ENCODE measurements around the gene NT5DC1.

NT5DC1 gene

DNA sequence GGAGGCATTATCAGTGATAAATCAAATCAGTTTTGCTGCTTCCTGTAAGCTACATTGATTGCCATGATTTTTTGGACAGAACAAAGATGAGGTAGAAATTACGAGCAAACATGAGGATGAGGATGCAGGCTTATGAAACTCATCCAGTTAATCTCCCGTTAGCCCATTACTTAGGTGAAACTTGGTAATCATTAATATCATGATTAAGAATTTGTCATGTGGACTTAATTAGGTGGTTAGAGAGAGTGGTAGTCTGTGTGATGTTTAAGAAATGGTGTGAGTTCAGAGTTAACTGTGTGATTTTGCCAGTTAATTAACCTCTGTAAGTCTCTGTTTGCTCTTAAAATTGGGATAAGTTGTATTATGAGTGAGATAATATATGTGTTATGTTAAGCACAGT, 91.2 kb downstream of the NT5DC1 start:
- no peak for DNase-seq (ENCODE audit: low read depth in 2 of 2)

DNA sequence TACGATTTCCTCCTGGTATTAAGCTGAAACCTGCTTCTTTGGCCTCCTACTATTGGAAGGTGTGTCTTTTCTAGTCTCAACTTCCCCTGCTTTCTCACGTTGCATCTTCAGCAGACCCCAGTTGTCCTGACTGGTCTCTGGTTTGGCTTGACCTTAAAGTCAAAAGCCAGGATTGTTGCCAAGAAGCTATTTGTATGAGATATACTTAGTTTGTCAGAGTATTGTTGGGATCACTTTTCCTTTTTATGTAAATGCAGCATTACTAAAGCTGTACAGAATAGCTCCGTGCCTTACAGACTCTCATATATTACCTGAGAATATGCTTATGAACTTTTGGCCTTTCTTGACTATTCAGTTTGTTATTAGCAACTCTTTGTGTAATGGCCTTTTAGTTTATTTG, 92.1 kb downstream of the NT5DC1 start:
- DNase-seq (ENCODE audit: low read depth in 2 of 2): no peak

DNA sequence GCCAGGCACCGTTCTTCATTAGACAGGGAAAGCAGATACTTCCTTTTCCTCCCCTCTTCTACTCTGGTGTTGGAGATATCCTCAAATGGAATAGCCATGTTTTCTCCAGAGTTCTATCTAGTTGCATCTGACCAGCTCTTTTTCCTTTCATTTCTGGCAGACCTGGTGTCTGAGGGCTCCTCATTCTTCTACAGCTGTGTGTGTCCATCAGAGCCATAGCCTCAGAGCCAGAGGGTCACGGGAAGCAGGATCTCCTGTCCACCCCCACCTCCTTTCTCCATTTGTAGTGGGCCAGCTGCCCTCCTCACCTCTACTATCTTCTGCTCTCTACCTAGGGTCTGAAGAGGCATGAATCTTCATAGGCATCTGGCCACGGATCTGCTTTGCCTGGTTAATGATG, 96.2 kb downstream of the NT5DC1 start:
- no peak for DNase-seq (ENCODE audit: low read depth in 2 of 2)

DNA sequence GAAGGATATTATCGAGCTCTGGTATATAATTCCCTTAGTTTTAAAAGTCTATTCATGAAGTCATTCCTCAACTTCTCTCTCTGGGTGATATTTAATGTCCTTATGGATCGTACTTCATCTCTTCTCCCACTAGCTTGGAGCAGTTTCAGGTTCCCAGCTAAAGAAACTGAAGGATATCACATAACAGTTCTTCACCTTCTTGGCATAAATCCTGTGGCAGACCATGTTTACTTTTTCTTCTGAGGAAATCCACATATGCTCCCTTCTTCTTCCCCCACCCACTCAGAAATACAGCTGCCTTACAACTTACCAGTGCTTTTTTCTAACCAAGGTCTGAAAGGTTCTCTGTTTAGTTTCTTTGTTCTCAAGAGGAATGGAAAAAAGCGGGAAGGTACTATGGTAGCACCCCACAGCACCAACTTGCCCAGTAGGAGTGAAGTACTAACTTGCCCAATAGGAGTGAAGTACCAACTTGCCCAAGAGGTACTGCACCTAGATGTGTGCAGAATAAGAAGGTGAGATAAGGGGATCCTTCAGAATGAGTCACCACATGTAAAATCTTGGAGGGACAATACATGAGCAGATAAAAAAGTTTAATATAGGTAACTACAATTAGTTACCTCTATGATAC, 100.1 kb downstream of the NT5DC1 start:
- no peak for DNase-seq (ENCODE audit: low read depth in 2 of 2)

DNA sequence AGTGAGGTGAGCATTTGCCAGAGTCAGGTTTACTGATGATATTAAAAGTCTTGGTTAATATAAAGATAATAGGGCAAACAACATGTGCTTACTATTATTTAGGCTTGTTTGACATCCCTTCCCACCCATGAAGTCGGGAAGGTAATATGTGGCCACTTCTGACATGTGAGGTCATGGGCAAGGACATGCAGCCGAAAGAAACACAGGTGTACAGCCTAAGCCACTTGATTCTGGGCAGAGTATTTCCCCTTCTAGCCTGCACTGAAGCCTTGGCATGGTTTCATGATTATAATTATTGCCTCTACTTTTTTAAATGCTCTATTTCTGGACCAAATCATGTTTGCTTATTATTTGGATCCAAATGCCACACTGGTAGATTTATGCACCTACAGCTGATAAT, 100.9 kb downstream of the NT5DC1 start:
- DNase-seq (ENCODE audit: low read depth in 2 of 2): no peak

DNA sequence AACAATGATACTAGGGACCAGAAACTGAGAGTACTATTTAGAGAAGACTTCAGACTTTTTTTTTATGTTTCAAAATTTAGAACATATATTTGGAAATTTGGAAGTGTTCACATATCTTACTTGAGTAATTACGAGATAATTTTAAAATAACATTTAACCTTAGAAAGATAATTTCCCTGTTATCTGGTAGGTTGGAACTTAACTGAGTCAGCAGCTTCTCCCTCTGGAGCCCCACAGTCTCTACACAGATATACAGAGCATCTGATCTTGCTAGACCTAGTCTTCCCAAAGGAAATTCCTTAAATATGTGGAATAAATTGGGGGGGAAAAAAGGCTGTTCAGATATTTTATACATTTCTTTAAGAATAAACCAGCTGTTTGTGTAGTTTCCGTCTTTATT, 104.6 kb downstream of the NT5DC1 start:
- no peak for DNase-seq (ENCODE audit: low read depth in 2 of 2)

DNA sequence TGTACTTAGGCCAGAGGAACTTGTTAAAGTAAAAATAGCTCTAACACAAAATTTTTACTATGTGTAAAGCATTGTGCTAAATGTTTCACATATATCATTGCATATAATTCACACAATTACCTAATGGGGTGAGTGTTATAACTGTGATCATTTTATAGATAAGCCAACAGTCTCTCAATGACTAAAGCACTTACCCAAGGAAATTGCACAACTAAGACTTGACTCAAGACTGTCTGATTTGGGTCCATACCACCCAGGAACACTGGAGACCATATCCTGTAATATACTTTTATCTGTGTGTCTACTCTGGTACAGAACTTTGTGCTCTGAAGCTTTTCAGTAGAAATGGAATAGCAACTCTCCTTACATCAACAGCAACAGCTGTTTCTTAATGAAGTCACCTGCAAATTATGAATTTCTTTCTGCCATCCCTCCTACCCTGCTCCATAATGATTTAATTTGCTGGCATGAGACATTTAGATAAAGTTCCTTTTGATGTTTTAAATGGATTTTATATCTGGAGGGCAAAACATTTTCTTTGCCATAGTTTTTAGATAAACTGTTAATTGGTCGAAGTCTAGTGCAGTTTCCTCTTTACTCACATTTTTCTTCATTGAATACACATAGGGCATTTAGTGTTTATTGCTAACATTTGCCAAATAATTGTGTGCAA, 105.7 kb downstream of the NT5DC1 start:
- DNase-seq (ENCODE audit: low read depth in 2 of 2): peak; percentile 29 to 38

DNA sequence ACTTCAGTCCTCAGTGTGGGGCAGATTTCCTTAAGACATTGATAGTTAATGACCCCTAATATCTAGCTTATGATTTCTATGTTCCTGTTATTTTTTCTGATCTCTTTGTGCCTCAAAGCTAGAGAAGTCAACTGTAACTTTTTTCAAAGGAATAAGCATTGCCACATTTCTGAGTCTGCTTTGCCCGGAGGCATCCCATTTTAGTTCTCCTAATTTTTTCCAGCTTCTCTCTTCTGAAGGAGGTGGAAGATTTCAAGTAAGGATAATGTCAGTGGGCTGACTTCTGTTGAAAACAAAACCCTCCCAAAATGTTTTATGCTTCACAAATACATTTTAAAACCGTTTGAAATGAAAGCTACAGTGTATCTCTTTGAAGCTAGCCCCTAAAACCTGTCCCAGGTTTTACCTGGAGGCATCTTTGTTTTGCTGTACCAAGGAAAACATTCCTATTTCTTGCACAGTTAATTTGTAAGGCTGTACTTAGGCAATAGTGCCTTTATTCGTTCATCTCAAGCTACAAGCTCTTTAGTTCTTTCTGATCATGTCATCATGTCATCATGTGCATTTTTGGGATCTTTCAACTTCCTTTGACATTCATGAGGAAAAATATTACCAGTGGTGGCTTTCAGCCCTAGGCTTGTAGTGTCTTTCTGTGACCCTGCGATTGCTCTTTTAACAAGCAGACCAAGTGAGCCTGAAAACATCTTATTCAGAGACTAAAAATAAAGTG, 107.6 kb downstream of the NT5DC1 start:
- no peak for DNase-seq (ENCODE audit: low read depth in 2 of 2)

DNA sequence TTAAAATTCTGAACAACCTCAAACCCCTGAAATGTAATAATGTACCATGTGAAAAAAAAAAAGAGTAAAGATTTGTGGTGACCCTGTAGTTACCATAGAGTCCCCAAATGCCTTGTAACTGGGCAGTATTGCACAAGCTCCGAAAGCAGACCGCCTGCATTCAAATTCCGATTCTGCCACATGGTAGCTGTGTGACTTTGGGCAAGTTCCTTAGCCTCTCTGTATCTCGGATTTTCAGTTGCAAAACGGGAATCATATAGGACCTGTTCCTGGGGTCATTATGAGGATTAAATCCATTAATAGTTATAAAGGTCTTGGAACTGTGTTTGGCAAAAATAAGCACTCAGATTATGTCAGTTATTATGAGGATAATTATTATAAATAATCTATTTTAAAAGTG, 109.7 kb downstream of the NT5DC1 start:
- DNase-seq (ENCODE audit: low read depth in 2 of 2): no peak

DNA sequence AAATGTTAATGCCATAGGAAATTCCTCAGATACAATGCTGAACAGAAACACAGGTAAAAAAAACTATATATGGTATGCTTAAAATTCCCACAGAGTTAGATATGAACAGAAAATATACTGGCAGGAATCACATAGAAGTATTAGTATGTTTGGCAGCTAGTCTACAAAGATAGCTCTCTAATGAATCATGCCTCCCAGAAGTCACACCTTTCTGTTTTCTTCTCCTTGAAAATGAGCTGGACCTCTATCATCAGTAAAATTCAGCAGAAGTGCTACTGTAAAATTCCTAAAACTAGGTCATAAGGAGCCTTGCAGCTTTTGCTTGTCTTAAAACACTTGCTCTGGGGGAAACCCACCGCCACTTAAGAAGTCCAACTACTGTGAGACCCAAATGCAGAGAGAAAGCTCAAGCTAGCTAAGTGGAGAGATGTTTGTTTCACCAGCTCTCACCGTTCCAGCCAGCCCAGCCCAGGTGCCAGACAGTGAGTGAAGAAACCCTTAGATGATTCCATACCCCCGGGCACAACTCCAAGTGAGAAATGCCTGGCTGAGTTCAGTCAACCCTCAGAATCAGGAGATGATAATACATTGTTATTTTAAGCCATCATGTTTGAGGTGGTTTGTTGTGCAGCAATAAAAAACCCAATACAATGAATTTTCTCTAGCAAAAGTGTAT, 110.2 kb downstream of the NT5DC1 start:
- DNase-seq (ENCODE audit: low read depth in 2 of 2): no peak

DNA sequence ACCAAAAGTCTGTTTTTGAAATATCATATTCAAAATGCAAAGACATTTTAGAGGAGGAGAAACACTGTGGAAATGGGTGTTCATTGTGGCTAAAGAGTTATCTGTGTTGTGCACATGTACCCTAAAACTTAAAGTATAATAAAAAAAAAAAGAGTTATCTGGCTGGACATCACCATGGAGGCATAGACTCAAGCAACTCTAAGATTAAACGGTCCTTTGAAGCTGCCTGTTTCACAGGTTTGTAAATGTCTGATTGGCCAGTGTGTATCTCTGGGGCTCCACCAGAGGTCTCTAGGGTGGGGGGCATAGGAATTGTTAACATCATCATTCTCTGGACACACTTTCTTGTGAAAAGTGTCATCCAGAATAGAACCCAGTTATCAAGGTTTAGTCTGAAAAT, 114.0 kb downstream of the NT5DC1 start:
- no peak for DNase-seq (ENCODE audit: low read depth in 2 of 2)

DNA sequence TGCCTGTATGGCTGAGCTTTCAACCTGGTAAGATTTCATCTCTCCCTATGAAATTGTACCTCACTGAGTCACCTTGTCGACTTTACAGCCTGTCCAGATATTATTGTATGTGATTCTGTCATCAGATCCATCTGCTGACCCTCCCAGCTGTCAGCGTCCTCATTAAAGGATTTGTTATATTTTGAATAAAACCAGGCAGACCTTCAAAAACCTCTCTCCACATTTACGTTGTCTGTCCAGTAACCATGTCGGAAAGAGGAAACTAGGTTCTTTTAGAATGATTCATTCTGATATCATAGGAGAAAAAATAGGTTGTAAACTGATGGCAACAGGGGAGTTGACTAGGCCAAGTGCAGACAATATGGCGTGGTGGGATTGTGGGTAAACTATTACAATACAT, 114.8 kb downstream of the NT5DC1 start:
- DNase-seq (ENCODE audit: low read depth in 2 of 2): no peak

DNA sequence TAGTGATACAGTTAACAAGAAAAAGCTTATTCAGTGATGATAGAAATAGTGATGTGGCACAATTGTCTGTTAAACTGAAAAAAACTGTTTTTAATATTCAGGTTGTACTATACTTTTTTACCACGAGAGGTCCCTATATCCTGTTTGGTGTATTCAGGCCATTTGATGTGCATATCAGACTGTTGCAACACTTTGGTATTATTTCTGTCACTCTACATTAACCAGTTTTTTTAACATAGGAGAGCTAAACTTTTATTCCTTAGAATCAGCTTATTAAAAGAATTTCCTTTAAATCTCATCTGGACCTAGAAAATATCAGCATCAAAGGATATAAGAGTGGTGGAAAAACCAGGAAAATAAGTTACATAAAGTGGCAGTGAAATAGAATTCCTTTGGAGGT, 116.4 kb downstream of the NT5DC1 start:
- DNase-seq (ENCODE audit: low read depth in 2 of 2): no peak

DNA sequence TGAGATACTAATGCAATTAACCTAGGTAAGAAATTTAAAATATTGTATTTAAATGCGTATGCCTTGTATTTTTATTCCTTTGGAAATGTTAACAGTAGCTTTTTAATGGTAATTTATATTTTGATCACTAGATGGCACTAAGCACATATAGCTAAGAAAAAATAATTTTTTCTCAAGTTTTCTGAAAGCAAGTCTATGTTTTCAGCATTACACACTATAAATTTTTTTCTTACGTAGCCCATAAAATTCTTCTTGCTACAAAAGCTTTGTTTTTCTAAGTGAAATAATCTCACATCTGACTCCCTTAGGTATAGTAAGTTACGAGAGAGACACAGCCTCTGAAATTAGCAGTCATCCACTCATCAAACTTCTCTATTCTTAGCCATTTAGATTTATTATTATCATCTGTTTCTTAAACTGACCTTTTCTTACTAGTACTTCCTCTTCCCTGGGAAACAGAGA, 117.5 kb downstream of the NT5DC1 start:
- no peak for DNase-seq (ENCODE audit: low read depth in 2 of 2)

DNA sequence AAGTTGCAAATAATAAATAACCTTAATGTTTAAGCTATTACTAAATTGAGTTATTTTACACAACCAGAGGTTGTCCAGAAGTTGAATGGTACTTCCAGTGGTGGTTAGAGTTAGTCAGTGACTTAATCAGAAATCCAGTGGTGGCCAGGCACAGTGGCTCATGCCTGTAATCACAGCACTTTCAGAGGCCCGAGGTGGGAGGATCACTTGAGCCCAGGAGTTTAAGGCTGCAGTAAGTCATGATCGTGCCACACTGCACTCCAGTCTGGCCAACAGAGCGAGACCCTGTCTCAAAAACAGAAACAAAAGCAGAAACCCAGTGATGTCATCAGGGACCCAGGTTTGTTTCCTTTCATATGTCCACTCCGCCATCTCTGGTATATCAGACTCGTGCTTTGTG, 118.2 kb downstream of the NT5DC1 start:
- no peak for DNase-seq (ENCODE audit: low read depth in 2 of 2)

DNA sequence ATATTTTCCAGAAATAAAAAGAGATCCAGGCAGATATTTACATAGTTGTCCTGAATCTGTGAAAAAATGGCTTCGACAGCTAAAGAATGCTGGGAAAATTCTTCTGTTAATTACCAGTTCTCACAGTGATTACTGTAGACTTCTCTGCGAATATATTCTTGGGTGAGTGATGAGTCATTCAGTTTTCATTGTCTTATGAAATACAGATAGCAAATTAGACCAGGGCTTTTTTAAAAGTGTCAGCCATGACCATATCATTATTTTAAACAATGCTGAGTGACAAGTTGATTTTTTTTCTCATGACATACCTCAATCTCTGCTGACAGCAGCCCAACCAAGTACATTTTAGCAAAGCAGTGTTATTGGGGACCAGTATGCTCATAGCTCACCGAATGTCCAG, 120.4 kb downstream of the NT5DC1 start:
- DNase-seq (ENCODE audit: low read depth in 2 of 2): no peak

DNA sequence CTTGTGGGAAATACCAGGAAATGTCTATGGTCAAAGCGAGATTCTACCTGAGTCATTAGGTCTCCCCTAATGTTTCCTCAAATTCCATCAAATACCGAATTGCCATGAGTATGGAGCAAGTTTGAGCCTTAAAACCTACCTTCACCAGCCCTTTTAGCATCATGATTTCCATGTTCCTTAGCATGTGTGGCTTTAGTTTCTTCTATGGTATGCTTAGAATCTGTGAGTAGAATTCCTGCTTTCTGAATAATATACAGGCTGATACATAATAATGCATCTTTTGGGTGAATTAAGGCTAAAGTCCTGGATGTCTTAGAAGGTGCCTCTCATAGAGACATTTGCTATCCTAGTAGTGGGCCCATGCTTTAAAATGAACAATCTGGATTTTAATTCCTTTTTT, 121.3 kb downstream of the NT5DC1 start:
- DNase-seq (ENCODE audit: low read depth in 2 of 2): no peak

DNA sequence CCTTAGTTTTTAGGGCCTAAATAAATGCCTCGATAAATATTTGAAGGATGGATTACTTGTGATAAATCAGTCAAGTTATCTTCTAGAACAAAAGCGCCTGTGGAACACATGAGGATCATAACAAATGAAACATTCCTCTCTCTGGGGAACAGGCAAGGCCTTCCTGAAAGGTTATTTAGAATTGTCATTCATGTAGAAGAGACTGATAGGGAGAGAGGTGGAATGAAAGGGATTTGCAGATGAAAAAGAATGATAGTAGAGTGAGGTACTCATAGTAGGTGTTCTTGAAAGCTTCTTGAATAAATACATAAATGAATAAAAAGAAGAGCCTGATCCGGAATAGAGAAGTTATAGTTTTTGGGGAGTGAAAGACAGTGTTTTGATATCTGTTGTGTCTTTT, 122.7 kb downstream of the NT5DC1 start:
- no peak for DNase-seq (ENCODE audit: low read depth in 2 of 2)

DNA sequence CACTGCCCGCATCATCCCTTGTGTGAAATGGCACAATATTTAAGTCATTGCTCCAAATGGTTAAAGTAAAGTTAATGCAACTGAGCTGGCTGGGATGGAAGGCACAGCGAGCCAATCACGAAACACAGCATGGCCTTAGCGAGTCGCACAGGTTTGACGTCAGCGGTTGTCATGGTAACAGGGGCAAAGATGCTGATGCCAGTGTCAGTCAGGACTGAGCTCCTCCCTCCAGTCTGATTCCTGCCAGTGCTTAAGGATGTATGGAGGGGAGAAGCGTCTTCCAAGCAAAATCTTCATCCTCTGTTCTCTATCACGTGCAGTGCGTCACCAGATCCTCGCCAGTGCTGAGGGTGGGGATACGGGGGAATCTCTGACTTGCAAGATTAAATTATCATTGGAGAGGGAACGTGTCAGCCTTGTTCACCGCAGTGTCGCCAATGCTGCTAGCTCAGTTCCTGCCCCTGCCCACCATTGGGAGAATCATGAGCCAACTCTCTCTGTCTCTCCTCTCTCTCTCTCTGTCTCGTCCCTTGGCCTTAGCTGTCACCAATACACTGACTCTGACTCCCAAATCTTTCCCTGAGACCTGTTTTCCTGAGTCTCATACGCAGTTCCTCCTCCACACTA, 128.7 kb downstream of the NT5DC1 start:
- DNase-seq (ENCODE audit: low read depth in 2 of 2): peak; percentile 87

DNA sequence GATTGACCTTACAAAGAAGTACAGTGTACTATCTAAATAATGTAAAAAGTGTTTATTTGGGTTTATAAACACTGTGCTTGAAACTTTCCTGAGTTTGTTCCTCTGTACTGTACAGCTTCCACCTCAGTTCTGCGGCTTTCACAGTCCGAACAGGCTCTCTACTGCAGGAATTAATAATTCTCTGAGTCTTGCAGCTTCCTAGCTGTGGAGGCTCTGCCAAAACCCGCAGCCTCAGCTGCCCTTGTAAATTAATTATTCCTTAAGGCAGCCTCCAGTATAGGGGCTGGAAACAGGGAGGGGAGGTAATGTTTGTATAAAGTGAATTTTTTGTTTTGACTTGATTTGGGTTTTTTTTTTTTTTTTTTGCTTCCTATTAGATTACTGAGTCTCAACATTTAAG, 134.0 kb downstream of the NT5DC1 start:
- no peak for DNase-seq (ENCODE audit: low read depth in 2 of 2)

DNA sequence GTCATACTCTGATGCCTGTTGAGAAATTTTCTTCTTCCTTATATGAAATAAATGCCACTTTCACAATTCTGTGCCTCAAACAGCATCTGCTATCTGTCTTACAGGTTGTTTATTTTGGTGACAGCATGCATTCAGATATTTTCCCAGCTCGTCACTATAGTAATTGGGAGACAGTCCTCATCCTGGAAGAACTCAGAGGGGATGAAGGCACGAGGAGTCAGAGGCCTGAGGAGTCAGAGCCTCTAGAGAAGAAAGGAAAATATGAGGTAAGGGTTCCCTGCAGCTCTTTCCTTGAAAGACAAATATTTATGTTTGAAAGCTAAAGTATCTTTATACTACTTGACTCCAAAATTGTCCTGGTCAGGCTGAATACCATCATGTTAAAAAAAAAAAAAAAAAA, 137.4 kb downstream of the NT5DC1 start:
- DNase-seq (ENCODE audit: low read depth in 2 of 2): no peak

DNA sequence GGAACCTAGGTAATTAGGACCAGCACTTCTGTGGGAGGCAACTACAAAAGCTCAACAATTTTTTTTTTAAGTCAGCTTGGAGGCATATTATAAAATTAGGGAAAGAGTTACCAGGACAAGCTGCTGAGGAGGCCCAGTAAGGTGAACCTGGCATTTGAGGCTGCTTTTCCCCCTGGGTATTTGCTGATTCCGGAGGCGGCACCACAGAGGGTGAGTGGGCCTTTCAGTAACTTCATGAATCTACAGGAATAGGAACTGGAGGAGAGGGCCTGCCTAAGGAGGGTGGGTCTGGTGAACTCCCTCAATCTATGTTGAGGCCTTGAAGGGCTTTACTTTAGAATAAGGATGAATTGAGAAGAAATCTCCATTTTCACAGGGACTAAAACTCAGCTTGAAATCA, 138.6 kb downstream of the NT5DC1 start:
- DNase-seq (ENCODE audit: low read depth in 2 of 2): no peak

All from fibroblast of skin of left biceps (primary cell).